Uterus (tissue), 4 donors: ENCODE measurements around the gene GPRC5C. TPM values are rescaled to one million over a fixed set of nuclear protein-coding genes. Genes with fewer than 3 reads are reported as not detected.
A peak's percentile ranks its signal among the peaks of the same experiment; 100 is the strongest.

Source experiments
- DNase-seq, 2 donors: peaks; one replicate each; pipeline ENCODE4 v3.0.0-alpha.2; 2019 to 2020
- H3K27ac ChIP-seq, 2 donors: fragments of 200-600 bp; sonication (generic); 1 replicate in 1 of 2; 2 replicates in 1 of 2; pipeline ENCODE4 v1.5.1; 2016 to 2018
- H3K27me3 ChIP-seq, 2 donors: fragments of 200-600 bp; sonication (generic); one replicate each; pipeline ENCODE4 v1.5.1; 2018 to 2019; ENCODE audit warnings: control low read depth in 1 of 2
- H3K36me3 ChIP-seq, 2 donors: fragments of 200-600 bp; sonication (generic); one replicate each; pipeline ENCODE4 v1.5.1; 2019; ENCODE audit warnings: control low read depth in 1 of 2
- H3K4me1 ChIP-seq, 2 donors: fragments of 200-600 bp; sonication (generic); one replicate each; pipeline ENCODE4 v1.5.1; 2018 to 2019; ENCODE audit warnings: control low read depth in 1 of 2
- H3K4me3 ChIP-seq, 2 donors: fragments of 200-600 bp; sonication (generic); 1 replicate in 1 of 2; 2 replicates in 1 of 2; pipeline ENCODE4 v1.5.1; 2018 to 2019; ENCODE audit warnings: mild to moderate bottlenecking in 1 of 2
- H3K9me3 ChIP-seq, 2 donors: fragments of 200-600 bp; sonication (generic); one replicate each; pipeline ENCODE4 v1.5.1; 2019; ENCODE audit warnings: control low read depth in 1 of 2
- CTCF ChIP-seq, 4 experiments: fragments of 200-600 bp in 2 of 4; fragments of 450-650 bp in 2 of 4; sonication (generic) in 2 of 4; IDR thresholded peaks; one replicate each; pipeline ENCODE4 v1.5.1; 2016 to 2019; ENCODE audit warnings: antibody characterized with exemption in 4 of 4, mild to moderate bottlenecking in 2 of 4, moderate library complexity in 1 of 4
- POLR2A ChIP-seq, 2 donors: fragments of 450-650 bp; IDR thresholded peaks; one replicate each; pipeline ENCODE4 v1.6.1; 2016; ENCODE audit warnings: antibody characterized with exemption in 2 of 2, mild to moderate bottlenecking in 1 of 2, moderate library complexity in 1 of 2
- intact Hi-C: fragments of 100-400 bp; cut with DNase I; formaldehyde crosslinking; loops from one replicate; pipeline ENCODE4 v1.15.1; 2023; ENCODE audit warnings: low total_unique reads
- total RNA-seq, 4 donors: library from RNA; depleted of rRNA in 3 of 4; stranded (reverse); fragments of >200 nt in 3 of 4; gene quantifications; one replicate each; pipeline versions ENCODE4 v1.1.0 to v1.2.4, GENCODE V29; 2014 to 2023
- donor health status: DM: yes; HTN: yes; CAD: no.

Gene GPRC5C
- total RNA-seq, 4 donors from 2014 or later = 2.8 to 56.8 (median 27.6) TPM

- no peaks in the 10 kb centered on the region for H3K27me3 ChIP-seq
- no peaks in the 10 kb centered on the region for H3K36me3 ChIP-seq
- H3K27ac ChIP-seq = no peak overlapping the region
- peak in 1 of 2 donors; percentile 17 for TF ChIP-seq POLR2A (IDR thresholded peaks at IDR 0.05)
- TF ChIP-seq CTCF (IDR thresholded peaks at IDR 0.05) = peak; percentile 96 to 99 (median 98)
- peak; percentile 78 to 80 for DNase-seq
- H3K4me1 ChIP-seq = peaks cover 0 to 10% of the 10 kb centered on the region in 2 donors
- H3K4me3 ChIP-seq = no peak overlapping the region
- intact Hi-C loops = loop anchor here (1.0 kb wide), 1 partner anchor 78 kb away; no protein-coding TSS in a partner anchor
- no peaks in the 10 kb centered on the region for H3K9me3 ChIP-seq
Observed at GRCh38 chr17:74457146-74457819, 25.4 kb downstream of the GPRC5C start.

- H3K4me1 ChIP-seq = peaks cover 0 to 10% of the 10 kb centered on the region in 2 donors
- H3K4me3 ChIP-seq = no peak overlapping the region
- DNase-seq = no peak
- no peaks in the 10 kb centered on the region for H3K27me3 ChIP-seq
- no peak for TF ChIP-seq CTCF (IDR thresholded peaks at IDR 0.05)
- TF ChIP-seq POLR2A (IDR thresholded peaks at IDR 0.05) = no peak
- H3K36me3 ChIP-seq = no peaks in the 10 kb centered on the region
- H3K27ac ChIP-seq = no peak overlapping the region
- intact Hi-C loops = loop anchor here (1.0 kb wide), 1 partner anchor 78 kb away; no protein-coding TSS in a partner anchor
- no peaks in the 10 kb centered on the region for H3K9me3 ChIP-seq
Observed at GRCh38 chr17:74457820-74458166, 25.9 kb downstream of the GPRC5C start.

- Histone ChIP-seq H3K9me3 (no peaks in the 10 kb centered on the region), H3K27me3 (no peaks in the 10 kb centered on the region), H3K4me1 (peaks cover 0 to 5% of the 10 kb centered on the region in 2 donors), H3K36me3 (no peaks in the 10 kb centered on the region), H3K27ac (no peak overlapping the region), H3K4me3 (no peak overlapping the region)
- intact Hi-C loops = no loop called here
- no peak for DNase-seq
- no peak for TF ChIP-seq CTCF (IDR thresholded peaks at IDR 0.05)
Observed at GRCh38 chr17:74458835-74459234, 26.9 kb downstream of the GPRC5C start.

GRCh38 chr17:74459622-74460021, 27.7 kb downstream of the GPRC5C start:
- intact Hi-C loops = no loop called here
- H3K27me3 ChIP-seq = no peaks in the 10 kb centered on the region
- no peaks in the 10 kb centered on the region for H3K36me3 ChIP-seq
- peaks cover 0 to 1% of the 10 kb centered on the region in 2 donors for H3K4me1 ChIP-seq
- TF ChIP-seq CTCF (IDR thresholded peaks at IDR 0.05) (no peak), POLR2A (IDR thresholded peaks at IDR 0.05) (no peak)
- no peak overlapping the region for H3K27ac ChIP-seq
- H3K9me3 ChIP-seq = no peaks in the 10 kb centered on the region
- no peak overlapping the region for H3K4me3 ChIP-seq
- no peak for DNase-seq

- Histone ChIP-seq H3K36me3 (no peaks in the 10 kb centered on the region), H3K4me3 (no peak overlapping the region), H3K27ac (no peak overlapping the region), H3K27me3 (no peaks in the 10 kb centered on the region), H3K9me3 (no peaks in the 10 kb centered on the region), H3K4me1 (no peaks in the 10 kb centered on the region)
- intact Hi-C loops = no loop called here
- TF ChIP-seq POLR2A (IDR thresholded peaks at IDR 0.05) (no peak), CTCF (IDR thresholded peaks at IDR 0.05) (no peak)
- DNase-seq = no peak
Observed at GRCh38 chr17:74460241-74460640, 28.4 kb downstream of the GPRC5C start.
